Measurements from ENCODE around the gene RGL2.
"Not testable (repeated sequence)": the region's sequence is repeated elsewhere in the genome, so short reads cannot be mapped to it uniquely, and the experiment has no call there.

GRCh38 chr6:33262490-33262889 lies 36.3 kb downstream of the RGL2 start:
- not testable (repeated sequence) for TF ChIP-seq SMC3 (conservative IDR thresholded peaks at IDR 0.05; ENCODE audit: poor library complexity); CTCF (IDR thresholded peaks at IDR 0.05; ENCODE audit: poor library complexity, severe bottlenecking); EZH2 (IDR thresholded peaks at IDR 0.05; ENCODE audit: borderline replicate concordance, insufficient read depth, low read length, poor library complexity, severe bottlenecking); EP300 (conservative IDR thresholded peaks at IDR 0.05; ENCODE audit: poor library complexity, severe bottlenecking)

Data from neural cell (in vitro differentiated cells).